Keratinocyte (primary cell): ENCODE data around the gene UCN2.

Source experiments
- EZH2 ChIP-seq: IDR thresholded peaks from one replicate; pipeline ENCODE4 v1.6.1; 2012; ENCODE audit warnings: inconsistent platforms, mild to moderate bottlenecking, low read length, moderate library complexity
- TF ChIP-seq, protein P1 (sequence below), 3 experiments: IDR thresholded peaks in 1 of 3; conservative IDR thresholded peaks in 1 of 3; optimal IDR thresholded peaks in 1 of 3; 2 replicates in 2 of 3; 3 replicates in 1 of 3; pipeline versions ENCODE3 to v1.5.1; 2011; ENCODE audit warnings: low read length in 3 of 3, mild to moderate bottlenecking in 3 of 3, moderate library complexity in 2 of 3, control low read depth in 1 of 3, inconsistent platforms in 1 of 3; ENCODE audit not compliant: insufficient read depth in 2 of 3; ENCODE audit errors: extremely low read depth in 1 of 3

DNA sequence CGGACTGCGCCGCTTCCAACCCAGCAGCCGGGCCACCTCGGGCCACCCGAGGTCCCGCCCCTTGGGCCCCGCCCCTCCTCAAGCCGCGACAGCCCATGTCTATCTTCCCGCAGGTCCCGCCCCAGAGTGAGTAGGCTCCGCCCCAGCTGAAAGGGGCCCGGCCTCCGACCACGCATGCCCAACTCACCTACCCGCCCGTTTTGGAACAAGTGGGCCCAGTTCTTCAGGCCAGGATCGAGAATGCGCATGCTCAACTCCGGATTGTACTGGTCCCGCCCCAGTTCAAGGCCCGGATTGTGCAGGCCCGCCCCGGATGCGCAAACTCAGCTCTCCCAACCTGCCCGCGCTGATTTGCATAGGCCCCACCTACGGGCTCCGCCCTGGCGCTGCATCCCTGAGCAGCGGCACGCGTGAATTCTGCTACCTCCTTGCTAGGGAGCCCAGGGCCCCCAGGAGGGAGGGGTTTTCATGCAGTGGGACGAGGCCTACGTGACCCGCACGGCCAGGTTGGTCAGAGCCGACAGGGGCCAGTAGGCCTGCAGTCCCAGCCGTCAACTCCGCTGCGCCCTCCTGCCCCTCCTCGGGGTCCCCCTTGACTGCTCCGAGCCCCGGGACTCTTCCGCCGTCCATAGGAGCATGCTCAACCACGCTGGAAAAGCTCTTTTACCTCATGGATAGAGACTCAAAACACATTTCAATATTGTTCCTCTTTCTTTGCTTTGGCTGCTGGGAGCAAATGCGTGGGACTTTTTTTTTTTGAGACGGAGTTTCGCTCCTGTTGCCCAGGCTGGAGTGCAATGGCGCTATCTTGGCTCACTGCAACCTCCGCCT lies 6.6 kb downstream of the UCN2 start, which contains the start of gene PFKFB4:
- TF ChIP-seq, protein P1, sequence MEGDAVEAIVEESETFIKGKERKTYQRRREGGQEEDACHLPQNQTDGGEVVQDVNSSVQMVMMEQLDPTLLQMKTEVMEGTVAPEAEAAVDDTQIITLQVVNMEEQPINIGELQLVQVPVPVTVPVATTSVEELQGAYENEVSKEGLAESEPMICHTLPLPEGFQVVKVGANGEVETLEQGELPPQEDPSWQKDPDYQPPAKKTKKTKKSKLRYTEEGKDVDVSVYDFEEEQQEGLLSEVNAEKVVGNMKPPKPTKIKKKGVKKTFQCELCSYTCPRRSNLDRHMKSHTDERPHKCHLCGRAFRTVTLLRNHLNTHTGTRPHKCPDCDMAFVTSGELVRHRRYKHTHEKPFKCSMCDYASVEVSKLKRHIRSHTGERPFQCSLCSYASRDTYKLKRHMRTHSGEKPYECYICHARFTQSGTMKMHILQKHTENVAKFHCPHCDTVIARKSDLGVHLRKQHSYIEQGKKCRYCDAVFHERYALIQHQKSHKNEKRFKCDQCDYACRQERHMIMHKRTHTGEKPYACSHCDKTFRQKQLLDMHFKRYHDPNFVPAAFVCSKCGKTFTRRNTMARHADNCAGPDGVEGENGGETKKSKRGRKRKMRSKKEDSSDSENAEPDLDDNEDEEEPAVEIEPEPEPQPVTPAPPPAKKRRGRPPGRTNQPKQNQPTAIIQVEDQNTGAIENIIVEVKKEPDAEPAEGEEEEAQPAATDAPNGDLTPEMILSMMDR (optimal IDR thresholded peaks at IDR 0.05 in 1 of 3, IDR thresholded peaks at IDR 0.05 in 1 of 3, conservative IDR thresholded peaks at IDR 0.05 in 1 of 3; ENCODE audit: extremely low read depth in 1 of 3, insufficient read depth in 2 of 3, low read length in 3 of 3) = no peak
- TF ChIP-seq EZH2 = no peak
